Measurements from ENCODE around the gene ZSCAN9. TPM values are rescaled to one million over a fixed set of nuclear protein-coding genes. Genes with fewer than 3 reads are reported as not detected.

The ZSCAN9 gene
- total RNA-seq, 4 donors from 2014 or later, result 13.0 to 18.7 (median 14.8) TPM

DNA sequence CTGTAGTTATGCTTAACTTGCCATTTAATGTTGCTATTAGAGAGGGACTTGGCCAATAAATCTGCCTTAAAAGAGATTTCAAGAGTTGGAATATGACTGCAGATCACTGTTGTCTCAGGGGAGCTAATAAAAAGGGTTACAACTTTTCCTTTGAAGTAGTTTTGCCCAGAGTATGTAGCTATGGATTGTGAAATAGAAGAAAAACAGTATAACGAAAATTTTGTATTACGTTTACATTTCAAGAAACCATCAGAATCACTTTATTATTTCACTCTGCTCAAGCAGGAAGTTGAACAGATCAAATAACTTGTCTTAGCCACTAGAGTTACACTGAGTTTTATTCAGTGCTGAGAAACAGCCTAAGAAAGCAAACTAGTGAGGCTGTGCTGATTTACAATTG, 38.8 kb downstream of the ZSCAN9 start:
- peaks cover 8 to 11% of the 10 kb centered on the region in 2 donors for H3K4me1 ChIP-seq
- 61 to 76% methylated on average over 2 of the region's 2 CpGs for WGBS, 2 donors
- no peaks in the 10 kb centered on the region for H3K9me3 ChIP-seq
- DNase-seq, result no peak
- H3K27me3 ChIP-seq, result no peaks in the 10 kb centered on the region
- intact Hi-C loops (cut with DNase I), result loop anchor here (10.0 kb wide), 1 partner anchor 91 kb away; no protein-coding TSS in a partner anchor
- no peaks in the 10 kb centered on the region for H3K36me3 ChIP-seq
- no peak overlapping the region for H3K4me3 ChIP-seq (replicated peaks in 1 of 3)
- no peak for TF ChIP-seq POLR2A (IDR thresholded peaks at IDR 0.05)
- TF ChIP-seq, protein P1, sequence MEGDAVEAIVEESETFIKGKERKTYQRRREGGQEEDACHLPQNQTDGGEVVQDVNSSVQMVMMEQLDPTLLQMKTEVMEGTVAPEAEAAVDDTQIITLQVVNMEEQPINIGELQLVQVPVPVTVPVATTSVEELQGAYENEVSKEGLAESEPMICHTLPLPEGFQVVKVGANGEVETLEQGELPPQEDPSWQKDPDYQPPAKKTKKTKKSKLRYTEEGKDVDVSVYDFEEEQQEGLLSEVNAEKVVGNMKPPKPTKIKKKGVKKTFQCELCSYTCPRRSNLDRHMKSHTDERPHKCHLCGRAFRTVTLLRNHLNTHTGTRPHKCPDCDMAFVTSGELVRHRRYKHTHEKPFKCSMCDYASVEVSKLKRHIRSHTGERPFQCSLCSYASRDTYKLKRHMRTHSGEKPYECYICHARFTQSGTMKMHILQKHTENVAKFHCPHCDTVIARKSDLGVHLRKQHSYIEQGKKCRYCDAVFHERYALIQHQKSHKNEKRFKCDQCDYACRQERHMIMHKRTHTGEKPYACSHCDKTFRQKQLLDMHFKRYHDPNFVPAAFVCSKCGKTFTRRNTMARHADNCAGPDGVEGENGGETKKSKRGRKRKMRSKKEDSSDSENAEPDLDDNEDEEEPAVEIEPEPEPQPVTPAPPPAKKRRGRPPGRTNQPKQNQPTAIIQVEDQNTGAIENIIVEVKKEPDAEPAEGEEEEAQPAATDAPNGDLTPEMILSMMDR (IDR thresholded peaks at IDR 0.05), result no peak
- no peak overlapping the region for H3K27ac ChIP-seq

GRCh38 chr6:28264834-28265401, 39.8 kb downstream of the ZSCAN9 start:
- intact Hi-C loops (cut with DNase I), result loop anchor here (10.0 kb wide), 1 partner anchor 90 kb away; no protein-coding TSS in a partner anchor

GRCh38 chr6:28266563-28266961, 41.5 kb downstream of the ZSCAN9 start:
- Histone ChIP-seq H3K27ac (peak overlapping the region; percentile 76 to 86 (median 76)), H3K9me3 (no peaks in the 10 kb centered on the region), H3K36me3 (no peaks in the 10 kb centered on the region), H3K4me3 (replicated peaks in 1 of 3) (peak overlapping the region; percentile 45 to 98 (median 64)), H3K4me1 (peaks cover 8 to 11% of the 10 kb centered on the region in 2 donors), H3K27me3 (no peaks in the 10 kb centered on the region)
- WGBS, 2 donors, result 14 to 17% methylated on average over 5 of the region's 5 CpGs
- TF ChIP-seq POLR2A (IDR thresholded peaks at IDR 0.05), result no peak
- TF ChIP-seq, protein P1 (IDR thresholded peaks at IDR 0.05), result no peak
- intact Hi-C loops (cut with DNase I), result loop anchor here (10.0 kb wide), 1 partner anchor 88 kb away; no protein-coding TSS in a partner anchor
- no peak for DNase-seq

More at GRCh38 chr6:28264834-28265401, 39.8 kb downstream of the ZSCAN9 start:
- Histone ChIP-seq H3K9me3 (no peaks in the 10 kb centered on the region), H3K36me3 (no peaks in the 10 kb centered on the region), H3K27me3 (no peaks in the 10 kb centered on the region), H3K27ac (no peak overlapping the region), H3K4me1 (peaks cover 8 to 11% of the 10 kb centered on the region in 2 donors), H3K4me3 (replicated peaks in 1 of 3) (no peak overlapping the region)
- no peak for DNase-seq
- TF ChIP-seq, protein P1 (IDR thresholded peaks at IDR 0.05), result no peak
- TF ChIP-seq POLR2A (IDR thresholded peaks at IDR 0.05), result no peak
- WGBS, 2 donors, result 66 to 67% methylated on average over 4 of the region's 4 CpGs

GRCh38 chr6:28266962-28267694, 42.1 kb downstream of the ZSCAN9 start, which contains the start of gene ZSCAN26:
Gene ZSCAN26, plus strand, starts transcription at chr6:28267143. Its CDS starts 4,777 bp downstream, at chr6:28271920.
- Histone ChIP-seq H3K9me3 (no peaks in the 10 kb centered on the region), H3K27me3 (no peaks in the 10 kb centered on the region), H3K4me3 (replicated peaks in 1 of 3) (peak within 1 kb of the TSS; percentile 45 to 98 (median 64)), H3K36me3 (peaks cover 3 to 4% of the 10 kb centered on the region in 2 donors), H3K4me1 (peaks cover 8 to 11% of the 10 kb centered on the region in 2 donors), H3K27ac (peak within 1 kb of the TSS; percentile 76 to 86 (median 76))
- WGBS, 2 donors, result 1% methylated on average over 24 to 32 of the region's 32 CpGs
- DNase-seq, result peak; percentile 76 to 81
- TF ChIP-seq, protein P1 (IDR thresholded peaks at IDR 0.05), result peak in 1 of 6 experiments; percentile 1
- TF ChIP-seq POLR2A (IDR thresholded peaks at IDR 0.05), result peak in 1 of 2 donors; percentile 57
- intact Hi-C loops (cut with DNase I), result loop anchor here (10.0 kb wide), 1 partner anchor 88 kb away; no protein-coding TSS in a partner anchor

All from thyroid gland (tissue), 4 donors.